ENCODE data around the gene UMPS. TPM values are rescaled to one million over a fixed set of nuclear protein-coding genes. Genes with fewer than 3 reads are reported as not detected.
"Not testable (repeated sequence)": the region's sequence is repeated elsewhere in the genome, so short reads cannot be mapped to it uniquely, and the experiment has no call there.

The UMPS gene
- total RNA-seq, 6 donors from 2014 or later, result 5.0 to 26.2 (median 23.7) TPM

DNA sequence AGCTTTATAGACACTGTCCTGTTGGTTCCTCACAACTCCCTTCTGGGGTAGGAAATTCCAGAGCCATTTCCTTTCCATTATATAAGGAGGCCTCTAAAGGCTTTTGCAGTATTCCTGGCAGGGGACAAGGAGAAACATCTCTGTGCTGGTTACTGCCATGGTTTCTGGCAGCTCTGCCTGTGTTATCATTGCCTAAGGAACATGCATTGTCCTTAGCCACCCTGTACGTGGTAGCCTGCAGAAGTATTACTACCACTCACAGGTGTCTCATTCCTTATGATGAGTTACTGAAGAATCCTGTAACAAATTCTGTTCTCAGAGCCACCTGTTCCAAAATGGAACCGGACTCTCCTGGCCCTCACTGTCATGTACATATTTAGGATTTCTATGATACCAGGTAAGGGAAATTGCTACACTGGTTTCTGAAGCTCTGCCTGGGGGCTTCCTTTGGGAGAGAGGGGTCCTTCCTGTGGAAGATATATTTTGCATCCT, 58.0 kb downstream of the UMPS start:
- TF ChIP-seq POLR2AphosphoS5 (IDR thresholded peaks at IDR 0.05), result no peak
- TF ChIP-seq, protein P1, sequence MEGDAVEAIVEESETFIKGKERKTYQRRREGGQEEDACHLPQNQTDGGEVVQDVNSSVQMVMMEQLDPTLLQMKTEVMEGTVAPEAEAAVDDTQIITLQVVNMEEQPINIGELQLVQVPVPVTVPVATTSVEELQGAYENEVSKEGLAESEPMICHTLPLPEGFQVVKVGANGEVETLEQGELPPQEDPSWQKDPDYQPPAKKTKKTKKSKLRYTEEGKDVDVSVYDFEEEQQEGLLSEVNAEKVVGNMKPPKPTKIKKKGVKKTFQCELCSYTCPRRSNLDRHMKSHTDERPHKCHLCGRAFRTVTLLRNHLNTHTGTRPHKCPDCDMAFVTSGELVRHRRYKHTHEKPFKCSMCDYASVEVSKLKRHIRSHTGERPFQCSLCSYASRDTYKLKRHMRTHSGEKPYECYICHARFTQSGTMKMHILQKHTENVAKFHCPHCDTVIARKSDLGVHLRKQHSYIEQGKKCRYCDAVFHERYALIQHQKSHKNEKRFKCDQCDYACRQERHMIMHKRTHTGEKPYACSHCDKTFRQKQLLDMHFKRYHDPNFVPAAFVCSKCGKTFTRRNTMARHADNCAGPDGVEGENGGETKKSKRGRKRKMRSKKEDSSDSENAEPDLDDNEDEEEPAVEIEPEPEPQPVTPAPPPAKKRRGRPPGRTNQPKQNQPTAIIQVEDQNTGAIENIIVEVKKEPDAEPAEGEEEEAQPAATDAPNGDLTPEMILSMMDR (IDR thresholded peaks at IDR 0.05), result no peak
- TF ChIP-seq POLR2A (IDR thresholded peaks at IDR 0.05), result no peak
- TF ChIP-seq EP300 (IDR thresholded peaks at IDR 0.05), result no peak
- H3K36me3 ChIP-seq, result peaks cover 0 to 5% (median 0%) of the 10 kb centered on the region in 4 donors
- DNase-seq (no peak), ATAC-seq (ENCODE audit: low FRiP score in 2 of 2) (no peak)
- peaks cover 11 to 21% (median 16%) of the 10 kb centered on the region in 4 donors for H3K4me1 ChIP-seq
- no peaks in the 10 kb centered on the region for H3K9me3 ChIP-seq
- no peak overlapping the region for H3K27ac ChIP-seq
- WGBS, 2 donors, result 88 to 95% methylated on average over 2 of the region's 2 CpGs
- no peaks in the 10 kb centered on the region for H3K27me3 ChIP-seq
- H3K4me3 ChIP-seq, result no peak overlapping the region

DNA sequence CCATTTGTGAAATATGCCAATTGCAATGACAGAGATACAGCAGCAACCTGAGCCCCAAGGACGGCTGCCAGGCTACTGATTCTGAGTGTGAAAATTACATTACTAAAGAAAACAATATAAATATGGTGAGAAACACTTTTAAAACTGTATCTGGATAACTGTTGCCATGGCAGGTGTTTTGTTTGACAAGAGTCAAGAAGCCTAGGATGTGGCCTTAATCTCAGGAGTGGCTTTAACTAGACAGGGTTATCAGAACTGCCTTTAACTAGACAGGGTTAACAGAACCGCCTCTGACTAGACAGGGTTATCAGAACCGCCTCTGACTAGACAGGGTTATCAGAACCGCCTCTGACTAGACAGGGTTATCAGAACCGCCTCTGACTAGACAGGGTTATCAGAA, 58.9 kb downstream of the UMPS start:
- H3K27me3 ChIP-seq; H3K4me3 ChIP-seq; H3K9me3 ChIP-seq; DNase-seq; ATAC-seq (ENCODE audit: low FRiP score in 2 of 2); H3K27ac ChIP-seq: not testable (repeated sequence)
- H3K4me1 ChIP-seq, result peaks cover 11 to 21% (median 16%) of the 10 kb centered on the region in 4 donors
- 78 to 82% methylated on average over 3 to 4 of the region's 5 CpGs for WGBS, 2 donors
- H3K36me3 ChIP-seq, result peaks cover 0 to 12% (median 2%) of the 10 kb centered on the region in 4 donors

DNA sequence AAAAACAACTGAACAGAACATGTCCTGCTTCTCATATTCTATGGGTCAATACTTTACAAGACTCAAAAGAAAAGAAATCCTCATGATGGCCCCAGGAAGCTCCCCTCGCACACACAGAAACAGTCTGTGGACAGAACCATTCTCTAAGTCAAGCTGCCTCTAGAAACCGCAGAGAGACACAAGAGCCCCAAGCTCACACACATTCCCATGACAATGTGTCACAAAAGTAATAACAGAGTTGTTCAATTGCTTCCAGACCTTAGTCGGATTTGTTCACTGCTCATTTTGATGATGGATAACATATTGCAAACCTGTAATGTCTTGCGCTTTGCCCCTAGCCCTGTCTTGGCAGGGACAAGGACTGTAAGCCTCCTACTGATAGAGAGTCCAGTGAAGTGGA, 60.9 kb downstream of the UMPS start:
- ATAC-seq (ENCODE audit: low FRiP score in 2 of 2) (peak in 1 of 2 donors; percentile 7), DNase-seq (no peak)
- TF ChIP-seq POLR2A (IDR thresholded peaks at IDR 0.05) (no peak), EP300 (IDR thresholded peaks at IDR 0.05) (no peak), POLR2AphosphoS5 (IDR thresholded peaks at IDR 0.05) (no peak)
- TF ChIP-seq, protein P1 (IDR thresholded peaks at IDR 0.05), result no peak
- WGBS, 2 donors, result 69 to 86% methylated on average over 4 of the region's 4 CpGs
- Histone ChIP-seq H3K27me3 (no peaks in the 10 kb centered on the region), H3K4me1 (peaks cover 11 to 21% (median 16%) of the 10 kb centered on the region in 4 donors), H3K4me3 (no peak overlapping the region), H3K36me3 (peaks cover 0 to 23% (median 4%) of the 10 kb centered on the region in 4 donors), H3K9me3 (no peaks in the 10 kb centered on the region), H3K27ac (peak overlapping the region in 3 of 4 donors; percentile 9 to 60 (median 46))

GRCh38 chr3:124791639-124792151, 61.4 kb downstream of the UMPS start:
- Histone ChIP-seq H3K9me3 (no peaks in the 10 kb centered on the region), H3K27me3 (no peaks in the 10 kb centered on the region), H3K27ac (peak overlapping the region; percentile 9 to 60 (median 44)), H3K4me3 (no peak overlapping the region), H3K36me3 (peaks cover 0 to 29% (median 8%) of the 10 kb centered on the region in 4 donors), H3K4me1 (peaks cover 6 to 19% (median 12%) of the 10 kb centered on the region in 4 donors)
- WGBS, 2 donors, result 36 to 52% methylated on average over 8 of the region's 8 CpGs
- ATAC-seq (ENCODE audit: low FRiP score in 2 of 2), result peak; percentile 72 to 73
- peak in 1 of 2 donors; percentile 64 for DNase-seq
- TF ChIP-seq POLR2AphosphoS5 (IDR thresholded peaks at IDR 0.05), result no peak
- TF ChIP-seq EP300 (IDR thresholded peaks at IDR 0.05), result no peak
- TF ChIP-seq, protein P1 (IDR thresholded peaks at IDR 0.05), result no peak
- TF ChIP-seq POLR2A (IDR thresholded peaks at IDR 0.05), result no peak

DNA sequence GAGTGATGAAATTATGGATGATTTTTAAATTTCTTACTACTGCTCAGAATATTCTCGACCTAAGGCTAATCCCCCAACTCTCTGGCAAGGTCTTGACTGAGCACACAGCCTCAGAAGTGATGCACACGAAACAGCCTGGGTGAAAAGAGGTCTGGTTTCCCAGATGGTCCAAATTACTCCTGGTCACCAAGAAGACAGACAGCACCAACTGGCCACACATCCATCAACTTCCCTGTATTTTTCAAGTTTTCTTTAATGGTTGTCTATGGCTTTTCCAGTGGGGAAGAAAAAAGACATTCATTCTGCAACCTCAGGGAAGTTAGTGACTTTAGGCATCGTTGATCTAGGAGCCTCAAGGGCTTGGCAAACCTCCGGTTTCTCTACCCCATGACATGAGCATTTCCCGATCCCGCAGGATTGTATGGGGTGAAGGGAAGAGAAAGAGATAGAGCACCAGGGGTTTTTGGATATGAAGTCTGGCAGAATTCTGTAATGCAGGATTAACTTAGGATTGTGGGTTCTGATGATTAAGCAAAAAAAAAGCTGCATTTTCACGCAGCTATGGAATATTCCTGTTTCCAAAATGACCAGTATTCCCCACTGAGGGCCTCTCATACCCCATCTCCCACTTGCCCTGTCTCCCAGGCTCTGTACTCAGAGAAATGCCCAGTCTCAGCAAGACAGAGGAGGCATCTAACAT, 62.2 kb downstream of the UMPS start:
- H3K4me1 ChIP-seq, result peaks cover 0 to 13% (median 10%) of the 10 kb centered on the region in 4 donors
- DNase-seq (no peak), ATAC-seq (ENCODE audit: low FRiP score in 2 of 2) (no peak)
- peaks cover 0 to 30% (median 8%) of the 10 kb centered on the region in 4 donors for H3K36me3 ChIP-seq
- TF ChIP-seq POLR2AphosphoS5 (IDR thresholded peaks at IDR 0.05) (no peak), POLR2A (IDR thresholded peaks at IDR 0.05) (no peak), EP300 (IDR thresholded peaks at IDR 0.05) (no peak)
- TF ChIP-seq, protein P1 (IDR thresholded peaks at IDR 0.05), result no peak
- 82 to 87% methylated on average over 7 of the region's 7 CpGs for WGBS, 2 donors
- H3K27me3 ChIP-seq, result no peaks in the 10 kb centered on the region
- no peak overlapping the region for H3K4me3 ChIP-seq
- H3K27ac ChIP-seq, result peak overlapping the region in 1 of 4 donors; percentile 43
- no peaks in the 10 kb centered on the region for H3K9me3 ChIP-seq
